GM19328 (cell line): ENCODE data around the gene NELFA.

Source experiments
- ATAC-seq: cut with Tn5 transposase; IDR thresholded peaks from one replicate; pipeline ENCODE4 v1.9.1; 2021; ENCODE audit warnings: mild to moderate bottlenecking, moderate library complexity; ENCODE audit not compliant: unreplicated experiment

NELFA gene

DNA sequence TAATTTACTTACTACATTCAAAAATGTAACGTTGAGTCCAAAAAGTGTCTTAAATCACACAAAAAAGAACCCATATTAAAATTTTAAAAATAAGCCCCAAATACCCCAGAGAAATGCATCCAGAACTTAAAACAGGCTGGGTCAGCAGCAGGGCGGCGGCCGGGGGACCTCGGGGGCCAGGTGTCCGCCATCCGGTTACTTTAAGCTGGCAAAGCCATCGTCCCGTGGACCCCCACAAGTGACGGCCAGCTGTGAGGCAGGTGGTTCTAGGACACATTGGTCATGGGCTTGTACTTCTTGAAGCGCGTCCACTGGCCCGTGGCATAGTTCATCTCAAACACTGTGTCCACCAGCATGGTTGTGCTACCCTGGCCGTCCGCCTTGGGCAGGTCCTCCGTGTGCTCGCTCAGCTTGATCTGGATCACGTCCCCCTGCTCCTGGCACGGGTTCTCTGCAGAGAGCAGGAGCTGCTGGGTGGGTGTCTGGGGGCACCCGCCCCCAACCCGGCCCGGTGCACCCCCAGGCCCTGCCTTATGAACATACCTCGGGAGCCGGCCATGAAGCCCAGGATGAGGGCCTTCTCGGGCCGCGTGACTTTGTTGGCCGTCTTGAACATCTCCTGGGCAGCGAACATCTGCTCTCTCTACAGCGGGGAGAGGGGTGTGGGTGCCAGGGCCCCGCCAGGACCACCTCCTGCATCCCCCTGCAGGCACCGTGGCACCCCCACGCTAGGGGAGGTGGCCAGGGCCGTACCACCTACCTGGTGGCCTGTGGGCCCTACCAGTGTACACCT lies 25.5 kb downstream of the NELFA start:
- ATAC-seq = no peak

- no peak for ATAC-seq
These were observed 26.4 kb downstream of the NELFA start for GRCh38 chr4:1982124-1983052.

DNA sequence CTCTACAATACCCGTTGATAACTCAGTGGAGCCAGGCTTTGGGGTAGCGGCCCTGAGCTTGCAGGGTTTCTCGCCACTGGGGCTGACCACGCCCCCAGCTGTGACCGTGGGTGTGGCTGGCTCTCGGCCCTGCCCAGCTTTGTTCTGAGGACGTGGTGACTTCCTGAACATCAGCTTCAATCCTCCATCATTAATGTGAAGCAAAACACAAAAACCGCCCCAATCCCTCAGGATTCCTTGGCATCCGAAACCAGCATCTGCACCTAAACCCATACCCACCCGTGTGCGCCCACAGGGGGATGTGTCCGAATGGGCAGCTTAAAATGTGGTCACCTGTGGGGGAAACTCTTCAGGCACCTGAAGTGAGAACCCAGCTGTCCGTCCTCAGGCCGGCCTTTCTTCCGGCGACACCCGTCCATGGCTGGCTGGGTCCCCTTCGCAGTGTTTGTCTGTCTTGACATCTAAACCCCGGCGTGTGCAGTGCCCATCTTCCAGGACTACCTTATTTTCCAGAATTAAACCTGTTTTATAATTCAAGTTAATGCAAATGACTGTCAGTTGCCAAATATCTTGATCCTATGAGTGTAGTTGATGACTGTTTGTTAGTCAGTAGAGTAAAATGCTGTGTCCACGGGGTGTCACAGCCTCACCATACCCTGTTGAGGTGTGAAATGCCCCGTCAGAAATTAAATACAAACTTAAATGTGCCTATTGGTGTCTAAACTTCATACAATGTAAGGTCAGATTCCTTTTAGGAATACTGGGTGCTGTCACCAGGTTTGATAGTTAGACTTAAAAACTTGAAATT lies 27.3 kb downstream of the NELFA start:
- ATAC-seq = no peak

- ATAC-seq = no peak
These were observed 28.2 kb downstream of the NELFA start for GRCh38 chr4:1980561-1981041.

GRCh38 chr4:1979477-1980196 lies 29.1 kb downstream of the NELFA start:
- no peak for ATAC-seq

DNA sequence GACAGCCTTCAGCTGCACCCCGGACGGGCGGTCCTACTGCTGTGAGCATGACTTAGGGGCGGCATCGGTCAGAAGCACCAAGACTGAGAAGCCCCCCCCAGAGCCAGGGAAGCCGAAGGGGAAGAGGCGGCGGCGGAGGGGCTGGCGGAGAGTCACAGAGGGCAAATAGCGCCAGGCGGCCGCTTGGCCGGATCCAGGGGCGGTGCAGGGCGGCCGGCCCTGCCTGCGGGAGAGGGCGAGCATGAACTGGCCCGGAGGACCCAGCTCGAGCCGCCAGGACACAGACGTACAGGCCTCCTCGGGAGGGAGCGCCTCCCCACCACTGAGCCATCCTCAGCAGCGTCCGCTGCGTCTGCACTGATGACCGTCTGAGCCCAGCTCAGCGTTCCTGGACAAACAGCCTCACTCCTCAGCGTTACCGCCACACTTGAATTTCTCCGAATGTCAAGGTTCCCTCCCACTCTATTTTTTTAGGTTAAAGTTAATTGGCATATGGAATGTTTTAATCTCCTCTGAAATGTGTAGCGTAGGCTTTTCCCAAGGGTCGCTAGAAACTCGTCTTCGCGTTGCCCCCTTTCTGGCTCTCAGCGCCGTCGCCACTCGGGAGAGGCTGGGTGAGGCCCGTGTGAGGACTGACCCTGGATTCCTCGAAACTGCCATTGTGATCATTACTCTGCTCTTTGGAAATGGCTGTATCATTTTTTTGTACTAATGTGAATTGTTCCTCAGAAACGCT lies 29.9 kb downstream of the NELFA start:
- ATAC-seq = no peak

DNA sequence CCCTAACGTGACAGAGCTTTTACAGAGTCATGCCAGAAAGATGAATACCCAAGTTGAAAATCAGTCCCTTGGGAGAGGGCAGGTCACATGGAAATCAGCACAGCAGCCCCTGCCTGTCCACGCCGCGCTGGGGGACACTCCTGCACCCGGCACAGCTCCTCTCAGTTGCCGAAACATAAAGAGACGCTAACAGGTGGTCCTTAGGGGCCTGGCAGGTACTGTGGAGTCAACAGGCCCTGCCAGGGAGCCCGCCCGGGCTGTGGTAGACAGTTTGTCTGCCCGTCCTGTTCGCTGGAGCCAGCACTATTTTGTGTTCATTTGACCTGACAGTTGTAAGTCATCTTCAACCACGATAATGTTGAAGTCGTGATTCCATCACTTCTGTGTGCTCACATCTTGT lies 30.5 kb downstream of the NELFA start:
- no peak for ATAC-seq

- no peak for ATAC-seq
These were observed 32.1 kb downstream of the NELFA start for GRCh38 chr4:1976416-1977352.

GRCh38 chr4:1975880-1976279 lies 32.9 kb downstream of the NELFA start:
- ATAC-seq = no peak

- no peak for ATAC-seq
These were observed 33.4 kb downstream of the NELFA start for GRCh38 chr4:1975391-1975801.

DNA sequence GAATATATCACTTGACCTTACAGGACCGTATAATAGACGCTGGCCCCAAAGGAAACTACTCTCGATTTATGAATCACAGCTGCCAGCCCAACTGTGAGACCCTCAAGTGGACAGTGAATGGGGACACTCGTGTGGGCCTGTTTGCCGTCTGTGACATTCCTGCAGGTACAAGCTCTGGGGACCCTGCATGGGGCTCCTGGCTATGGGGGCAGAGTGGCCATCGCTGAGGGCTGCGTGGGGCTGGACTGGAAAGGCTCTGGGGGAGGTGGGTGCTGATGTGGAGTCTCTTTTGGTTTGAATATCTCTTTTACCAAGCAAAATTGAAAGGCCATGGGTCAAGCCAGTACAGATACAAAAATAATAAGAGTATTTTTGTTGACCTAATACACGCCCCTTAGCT lies 33.9 kb downstream of the NELFA start:
- no peak for ATAC-seq

DNA sequence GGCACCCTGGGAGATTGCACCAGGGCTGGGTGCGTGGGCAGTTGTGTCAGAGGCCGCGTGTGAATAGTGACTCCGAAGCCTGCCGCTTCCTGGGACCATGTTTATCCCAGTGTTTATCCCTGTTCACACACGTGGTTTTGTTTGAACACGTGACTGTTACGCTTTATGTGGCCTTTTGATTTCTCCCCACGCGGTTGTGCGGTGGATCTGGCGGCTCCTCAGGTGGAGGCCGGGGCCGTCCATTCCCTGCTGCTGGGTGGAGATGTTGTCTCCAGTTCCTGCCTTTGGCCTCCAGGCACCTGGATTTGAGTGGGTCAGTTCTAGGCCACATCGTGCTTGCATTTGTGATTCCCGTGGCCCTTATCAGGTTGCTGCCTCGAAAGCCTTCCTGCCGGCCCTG lies 35.1 kb downstream of the NELFA start:
- no peak for ATAC-seq

GRCh38 chr4:1973218-1973617 lies 35.6 kb downstream of the NELFA start:
- ATAC-seq = no peak

- ATAC-seq = no peak
These were observed 36.4 kb downstream of the NELFA start for GRCh38 chr4:1972414-1972813.

GRCh38 chr4:1971456-1972200 lies 37.1 kb downstream of the NELFA start:
- no peak for ATAC-seq

DNA sequence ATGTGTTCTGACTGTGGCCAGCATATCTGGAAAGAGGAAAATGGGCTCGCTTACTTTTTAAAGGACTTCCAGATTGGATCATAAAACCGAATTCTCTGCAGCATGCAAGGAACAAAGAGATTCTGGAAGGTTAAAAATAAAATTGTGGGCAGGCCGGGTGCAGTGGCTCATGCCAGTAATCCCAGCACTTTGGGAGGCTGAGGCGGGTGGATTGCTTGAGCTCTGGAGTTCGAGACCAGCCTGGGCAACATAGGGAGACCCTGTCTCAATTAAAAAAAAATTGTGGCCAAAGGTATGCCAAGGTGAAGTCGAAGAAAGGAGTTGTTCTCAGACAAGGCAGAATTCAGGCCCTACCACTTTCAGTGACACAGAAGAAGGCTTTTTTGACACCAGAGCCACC lies 37.8 kb downstream of the NELFA start:
- ATAC-seq = no peak

- no peak for ATAC-seq
These were observed 38.6 kb downstream of the NELFA start for GRCh38 chr4:1969928-1970723.
